K562 (cell line): ENCODE data around the gene SYNGR4. TPM values are rescaled to one million over a fixed set of nuclear protein-coding genes. Genes with fewer than 3 reads are reported as not detected.
A peak's percentile ranks its signal among the peaks of the same experiment; 100 is the strongest.

Experiments used
- ARHGAP35 ChIP-seq: fragments of 450-650 bp; IDR thresholded peaks from 2 replicates; pipeline ENCODE4 v1.6.1; 2018; ENCODE audit not compliant: partially characterized antibody
- ARID2 ChIP-seq: fragments of 450-650 bp; IDR thresholded peaks from 2 replicates; pipeline ENCODE4 v1.6.1; 2017; ENCODE audit warnings: antibody characterized with exemption, mild to moderate bottlenecking
- BRD9 ChIP-seq: fragments of 450-650 bp; IDR thresholded peaks from 2 replicates; pipeline ENCODE4 v1.6.1; 2018; ENCODE audit warnings: low read depth; ENCODE audit not compliant: partially characterized antibody
- CHCHD3 ChIP-seq: fragments of 250-450 bp; sonication (Bioruptor Pico); IDR thresholded peaks from 2 replicates; pipeline ENCODE4 v2.1.2; 2022; ENCODE audit warnings: mild to moderate bottlenecking
- CSDE1 ChIP-seq, 2 experiments: fragments of 450-650 bp; IDR thresholded peaks; 2 replicates each; pipeline ENCODE4 v1.6.1; 2016; ENCODE audit warnings: mild to moderate bottlenecking in 1 of 2
- HNRNPK ChIP-seq: fragments of 200-400 bp; formaldehyde crosslinking; IDR thresholded peaks from one replicate; pipeline ENCODE4 v1.6.1; 2018; ENCODE audit warnings: mild to moderate bottlenecking, low read depth, low read length; ENCODE audit not compliant: poor library complexity, severe bottlenecking
- HSF4 ChIP-seq: fragments of 250-450 bp; sonication (Bioruptor Pico); IDR thresholded peaks from 2 replicates; pipeline ENCODE4 v2.1.2; 2022; ENCODE audit warnings: mild to moderate bottlenecking, moderate library complexity, borderline replicate concordance
- KAT7 ChIP-seq: sonication (generic); formaldehyde crosslinking; IDR thresholded peaks from 2 replicates; pipeline ENCODE4 v1.8.0; 2022; ENCODE audit warnings: missing genetic modification reagents, mild to moderate bottlenecking, borderline replicate concordance
- L3MBTL2 ChIP-seq: fragments of 450-650 bp; IDR thresholded peaks from 2 replicates; pipeline ENCODE4 v1.6.1; 2016; ENCODE audit warnings: mild to moderate bottlenecking, moderate library complexity
- MBD2 ChIP-seq: sonication (generic); IDR thresholded peaks from 2 replicates; pipeline ENCODE4 v1.6.1; 2016; ENCODE audit warnings: low read depth, borderline replicate concordance
- MXI1 ChIP-seq: IDR thresholded peaks from 2 replicates; pipeline ENCODE4 v1.6.1; 2011; ENCODE audit warnings: low read depth, mild to moderate bottlenecking, improper control_type of control experiment, low read length
- NCOR1 ChIP-seq: fragments of 450-650 bp; IDR thresholded peaks from 2 replicates; pipeline ENCODE4 v1.6.1; 2016; ENCODE audit warnings: mild to moderate bottlenecking, moderate library complexity
- TAF1 ChIP-seq: IDR thresholded peaks from 2 replicates; pipeline ENCODE4 v1.6.1; 2011; ENCODE audit warnings: mild to moderate bottlenecking, low read length, moderate library complexity; ENCODE audit not compliant: insufficient read depth, control insufficient read depth, severe bottlenecking; ENCODE audit errors: extremely low read depth
- ZKSCAN1 ChIP-seq: fragments of 150-350 bp; IDR thresholded peaks from 2 replicates; pipeline ENCODE4 v1.6.1; 2016; ENCODE audit warnings: low read depth, low read length
- polyA plus RNA-seq, 8 experiments: library from polyadenylated mRNA; depleted of rRNA in 4 of 8; stranded (reverse) in 5 of 8; unstranded in 3 of 8; fragments of >200 nt; fragmentation: Nextera tagmentation in 2 of 8; fragmentation: Illumina TruSeq in 1 of 8; extraction: Ambion mirVana in 2 of 8; extraction: Trizol in 1 of 8; gene quantifications; 2 replicates each; pipeline versions ENCODE4 v1.2.1 to v1.2.3, GENCODE V29; 2011 to 2014; ENCODE audit warnings: inconsistent platforms in 1 of 8, missing spikeins in 1 of 8
- total RNA-seq, 7 experiments: library from RNA; depleted of rRNA in 6 of 7; stranded (reverse); fragments of >200 nt in 6 of 7; fragmentation: Illumina TruSeq in 2 of 7; extraction: Trizol in 2 of 7; gene quantifications; 2 replicates each; pipeline versions ENCODE4 v1.2.1 to v1.2.3, GENCODE V29; 2011 to 2021; ENCODE audit warnings: low replicate concordance in 1 of 7
- TF ChIP-seq, protein P1 (sequence below): fragments of 450-650 bp; IDR thresholded peaks from 2 replicates; pipeline ENCODE4 v1.6.1; 2018; ENCODE audit not compliant: partially characterized antibody
- TF ChIP-seq, protein P2 (sequence below): sonication (generic); IDR thresholded peaks from 2 replicates; pipeline ENCODE4 v1.6.1; 2016
- TF ChIP-seq, protein P3 (sequence below): fragments of 250-450 bp; sonication (Bioruptor Pico); IDR thresholded peaks from 2 replicates; pipeline ENCODE4 v1.9.0; 2021; ENCODE audit warnings: mild to moderate bottlenecking, inconsistent platforms
- TF ChIP-seq, protein P4 (sequence below): fragments of 250-450 bp; sonication (Bioruptor Pico); IDR thresholded peaks from 2 replicates; pipeline ENCODE4 v1.8.0; 2021; ENCODE audit warnings: borderline replicate concordance, mild to moderate bottlenecking, moderate library complexity; ENCODE audit not compliant: poor library complexity, severe bottlenecking

Gene SYNGR4
- total and polyA plus RNA-seq, 9 of the 15 experiments (the other 6 are each of a cell fraction or from before 2014, with no cell fraction given), result 0.07 to 0.14 TPM; not detected in 7

DNA sequence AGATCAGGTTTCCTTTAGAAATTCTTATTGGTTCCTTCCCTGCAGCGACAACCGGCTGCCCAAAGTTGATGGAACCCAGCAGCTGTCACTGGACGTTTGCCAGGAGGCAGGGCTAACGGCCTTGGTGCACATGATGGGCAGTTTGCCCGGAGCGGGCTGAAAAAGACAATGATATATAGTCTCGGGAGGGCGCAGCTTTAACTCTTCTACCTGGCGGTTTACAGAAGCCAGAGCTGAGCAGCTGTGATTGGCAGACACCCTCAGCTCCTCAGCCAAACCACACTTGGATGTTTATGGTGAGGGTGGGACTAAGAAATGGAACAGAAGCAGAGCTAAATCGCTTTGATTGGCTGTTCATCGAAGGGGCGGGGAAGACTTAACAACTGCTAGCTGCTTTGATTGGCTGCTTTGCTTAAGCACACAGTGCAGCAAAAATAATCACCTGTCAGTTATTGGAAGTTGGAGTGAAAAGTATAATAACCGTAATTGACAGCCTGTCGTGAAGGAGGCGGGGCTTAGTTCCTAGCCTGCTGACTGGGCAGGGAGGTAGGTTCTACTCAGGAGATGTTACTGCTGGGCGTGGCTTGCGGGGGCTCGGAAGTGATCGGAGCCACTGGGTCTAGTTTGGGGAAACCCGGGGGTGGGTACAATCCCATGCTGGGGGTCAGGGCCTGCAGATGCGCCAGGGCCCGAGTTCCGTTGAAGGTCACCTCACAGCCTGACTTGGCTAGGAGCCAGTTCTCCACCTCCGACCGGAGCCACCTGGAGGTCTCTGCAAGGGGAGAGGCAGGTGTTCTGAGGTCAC is 31.3 kb upstream of the SYNGR4 start (continued):
- TF ChIP-seq, protein P1, sequence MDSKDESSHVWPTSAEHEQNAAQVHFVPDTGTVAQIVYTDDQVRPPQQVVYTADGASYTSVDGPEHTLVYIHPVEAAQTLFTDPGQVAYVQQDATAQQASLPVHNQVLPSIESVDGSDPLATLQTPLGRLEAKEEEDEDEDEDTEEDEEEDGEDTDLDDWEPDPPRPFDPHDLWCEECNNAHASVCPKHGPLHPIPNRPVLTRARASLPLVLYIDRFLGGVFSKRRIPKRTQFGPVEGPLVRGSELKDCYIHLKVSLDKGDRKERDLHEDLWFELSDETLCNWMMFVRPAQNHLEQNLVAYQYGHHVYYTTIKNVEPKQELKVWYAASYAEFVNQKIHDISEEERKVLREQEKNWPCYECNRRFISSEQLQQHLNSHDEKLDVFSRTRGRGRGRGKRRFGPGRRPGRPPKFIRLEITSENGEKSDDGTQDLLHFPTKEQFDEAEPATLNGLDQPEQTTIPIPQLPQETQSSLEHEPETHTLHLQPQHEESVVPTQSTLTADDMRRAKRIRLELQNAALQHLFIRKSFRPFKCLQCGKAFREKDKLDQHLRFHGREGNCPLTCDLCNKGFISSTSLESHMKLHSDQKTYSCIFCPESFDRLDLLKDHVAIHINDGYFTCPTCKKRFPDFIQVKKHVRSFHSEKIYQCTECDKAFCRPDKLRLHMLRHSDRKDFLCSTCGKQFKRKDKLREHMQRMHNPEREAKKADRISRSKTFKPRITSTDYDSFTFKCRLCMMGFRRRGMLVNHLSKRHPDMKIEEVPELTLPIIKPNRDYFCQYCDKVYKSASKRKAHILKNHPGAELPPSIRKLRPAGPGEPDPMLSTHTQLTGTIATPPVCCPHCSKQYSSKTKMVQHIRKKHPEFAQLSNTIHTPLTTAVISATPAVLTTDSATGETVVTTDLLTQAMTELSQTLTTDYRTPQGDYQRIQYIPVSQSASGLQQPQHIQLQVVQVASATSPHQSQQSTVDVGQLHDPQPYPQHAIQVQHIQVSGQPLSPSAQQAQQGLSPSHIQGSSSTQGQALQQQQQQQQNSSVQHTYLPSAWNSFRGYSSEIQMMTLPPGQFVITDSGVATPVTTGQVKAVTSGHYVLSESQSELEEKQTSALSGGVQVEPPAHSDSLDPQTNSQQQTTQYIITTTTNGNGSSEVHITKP, result peak; percentile 48
- no peak for TF ChIP-seq BRD9
- TF ChIP-seq CSDE1 (IDR thresholded peaks at IDR 0.05), result no peak
- TF ChIP-seq TAF1, result no peak
- TF ChIP-seq MBD2, result peak; percentile 61; the same call in 1 of the 2 replicates
- TF ChIP-seq ARHGAP35, result no peak
- TF ChIP-seq, protein P2, sequence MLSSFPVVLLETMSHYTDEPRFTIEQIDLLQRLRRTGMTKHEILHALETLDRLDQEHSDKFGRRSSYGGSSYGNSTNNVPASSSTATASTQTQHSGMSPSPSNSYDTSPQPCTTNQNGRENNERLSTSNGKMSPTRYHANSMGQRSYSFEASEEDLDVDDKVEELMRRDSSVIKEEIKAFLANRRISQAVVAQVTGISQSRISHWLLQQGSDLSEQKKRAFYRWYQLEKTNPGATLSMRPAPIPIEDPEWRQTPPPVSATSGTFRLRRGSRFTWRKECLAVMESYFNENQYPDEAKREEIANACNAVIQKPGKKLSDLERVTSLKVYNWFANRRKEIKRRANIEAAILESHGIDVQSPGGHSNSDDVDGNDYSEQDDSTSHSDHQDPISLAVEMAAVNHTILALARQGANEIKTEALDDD, result peak; percentile 66; the same call in 1 of the 2 replicates
- TF ChIP-seq NCOR1, result peak; percentile 71; the same call in 1 of the 2 replicates
- TF ChIP-seq KAT7 (CRISPR knock-in tag), result no peak
- peak; percentile 95 for TF ChIP-seq ZKSCAN1
- TF ChIP-seq, protein P3, sequence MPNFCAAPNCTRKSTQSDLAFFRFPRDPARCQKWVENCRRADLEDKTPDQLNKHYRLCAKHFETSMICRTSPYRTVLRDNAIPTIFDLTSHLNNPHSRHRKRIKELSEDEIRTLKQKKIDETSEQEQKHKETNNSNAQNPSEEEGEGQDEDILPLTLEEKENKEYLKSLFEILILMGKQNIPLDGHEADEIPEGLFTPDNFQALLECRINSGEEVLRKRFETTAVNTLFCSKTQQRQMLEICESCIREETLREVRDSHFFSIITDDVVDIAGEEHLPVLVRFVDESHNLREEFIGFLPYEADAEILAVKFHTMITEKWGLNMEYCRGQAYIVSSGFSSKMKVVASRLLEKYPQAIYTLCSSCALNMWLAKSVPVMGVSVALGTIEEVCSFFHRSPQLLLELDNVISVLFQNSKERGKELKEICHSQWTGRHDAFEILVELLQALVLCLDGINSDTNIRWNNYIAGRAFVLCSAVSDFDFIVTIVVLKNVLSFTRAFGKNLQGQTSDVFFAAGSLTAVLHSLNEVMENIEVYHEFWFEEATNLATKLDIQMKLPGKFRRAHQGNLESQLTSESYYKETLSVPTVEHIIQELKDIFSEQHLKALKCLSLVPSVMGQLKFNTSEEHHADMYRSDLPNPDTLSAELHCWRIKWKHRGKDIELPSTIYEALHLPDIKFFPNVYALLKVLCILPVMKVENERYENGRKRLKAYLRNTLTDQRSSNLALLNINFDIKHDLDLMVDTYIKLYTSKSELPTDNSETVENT (CRISPR knock-in tag), result peak; percentile 86; the same call in 1 of the 2 replicates
- no peak for TF ChIP-seq HNRNPK
- no peak for TF ChIP-seq L3MBTL2
- no peak for TF ChIP-seq CHCHD3
- no peak for TF ChIP-seq MXI1
- TF ChIP-seq HSF4, result no peak
- TF ChIP-seq, protein P4, sequence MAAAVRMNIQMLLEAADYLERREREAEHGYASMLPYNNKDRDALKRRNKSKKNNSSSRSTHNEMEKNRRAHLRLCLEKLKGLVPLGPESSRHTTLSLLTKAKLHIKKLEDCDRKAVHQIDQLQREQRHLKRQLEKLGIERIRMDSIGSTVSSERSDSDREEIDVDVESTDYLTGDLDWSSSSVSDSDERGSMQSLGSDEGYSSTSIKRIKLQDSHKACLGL (CRISPR knock-in tag), result no peak
- TF ChIP-seq ARID2, result no peak
